ENCODE results near the gene GPRC5D. TPM values are rescaled to one million over a fixed set of nuclear protein-coding genes. Genes with fewer than 3 reads are reported as not detected.
A peak's percentile ranks its signal among the peaks of the same experiment; 100 is the strongest.

Gene GPRC5D
- total and polyA plus RNA-seq, 3 donors from 2014 or later = 0.68 to 5.5 (median 4.0) TPM

DNA sequence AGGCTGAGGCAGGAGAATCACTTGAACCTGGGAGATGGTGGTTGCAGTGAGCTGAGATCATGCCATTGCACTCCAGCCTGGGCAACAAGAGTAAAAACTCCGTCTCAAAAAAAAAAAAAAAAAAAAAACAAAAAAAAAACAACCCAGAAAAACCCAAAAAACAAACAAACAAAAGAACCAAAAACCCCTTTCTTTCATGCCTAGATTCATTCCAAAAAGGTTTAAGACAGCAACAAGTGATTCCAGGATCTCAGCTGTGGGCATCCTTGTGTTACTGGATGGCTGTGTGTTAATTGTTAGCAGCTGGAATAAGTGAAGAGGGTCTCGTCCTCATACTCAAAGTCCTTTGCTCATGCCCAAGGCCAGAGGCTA lies 51.2 kb downstream of the GPRC5D start:
- no peaks in the 10 kb centered on the region for H3K27me3 ChIP-seq
- H3K9me3 ChIP-seq = no peaks in the 10 kb centered on the region
- peaks cover 14% of the 10 kb centered on the region for H3K4me1 ChIP-seq
- TF ChIP-seq POLR2A (IDR thresholded peaks at IDR 0.05) (no peak), CTCF (IDR thresholded peaks at IDR 0.05) (no peak)
- WGBS, 2 donors = 72 to 80% methylated on average over 2 of the region's 2 CpGs
- H3K36me3 ChIP-seq (ENCODE audit: low read depth, missing control alignments) = no peaks in the 10 kb centered on the region
- H3K27ac ChIP-seq = peak overlapping the region in 1 of 2 donors; percentile 83
- DNase-seq = no peak
- H3K4me3 ChIP-seq = no peak overlapping the region
- intact Hi-C loops (cut with DNase I; ENCODE audit: low total_unique reads) = no loop called here

DNA sequence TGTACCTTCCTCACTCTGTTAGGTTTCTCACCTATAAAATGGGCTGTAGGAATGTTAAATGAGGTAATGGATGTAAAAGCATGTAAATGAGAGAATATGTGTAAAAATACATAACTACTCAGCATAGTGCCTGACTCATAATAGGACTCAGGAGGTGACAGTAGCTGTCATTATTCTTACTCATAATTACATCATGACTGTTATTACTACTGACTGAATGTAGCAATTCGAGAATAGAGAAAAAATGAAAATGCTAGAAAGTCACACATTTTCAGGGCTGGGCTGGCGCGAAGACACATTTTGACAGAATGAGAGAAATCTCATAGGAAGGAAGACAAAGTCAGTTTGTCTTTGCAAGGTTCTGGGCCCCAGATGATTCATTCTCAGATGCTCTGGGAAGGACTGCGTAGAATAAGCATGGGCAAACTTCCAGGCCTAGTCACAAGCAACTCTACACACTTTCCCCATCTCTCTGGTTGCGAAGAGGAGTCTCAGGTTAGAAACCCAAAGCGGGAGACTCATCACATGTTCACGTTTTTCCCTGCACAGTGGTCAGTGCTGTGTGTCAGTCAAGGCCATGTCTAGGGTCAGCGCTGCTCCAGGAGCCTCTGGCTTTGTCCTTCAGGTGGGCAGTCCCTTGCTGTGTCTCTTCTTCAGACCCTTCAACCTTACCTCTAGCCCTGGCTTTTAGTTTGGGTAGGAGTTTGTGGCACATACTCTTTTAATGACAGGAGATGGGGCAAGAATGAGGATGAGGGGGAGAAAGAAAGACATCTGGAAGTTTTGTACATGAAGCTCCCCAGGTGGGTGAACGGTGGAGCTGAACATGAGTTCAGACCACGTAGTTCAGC lies 52.2 kb downstream of the GPRC5D start:
- intact Hi-C loops (cut with DNase I; ENCODE audit: low total_unique reads) = no loop called here
- Histone ChIP-seq H3K27ac (no peak overlapping the region), H3K9me3 (no peaks in the 10 kb centered on the region), H3K4me1 (peaks cover 14% of the 10 kb centered on the region), H3K4me3 (no peak overlapping the region), H3K27me3 (no peaks in the 10 kb centered on the region), H3K36me3 (ENCODE audit: low read depth, missing control alignments) (no peaks in the 10 kb centered on the region)
- WGBS, 2 donors = 83 to 86% methylated on average over 10 of the region's 10 CpGs
- no peak for DNase-seq
- no peak for TF ChIP-seq POLR2A (IDR thresholded peaks at IDR 0.05)
- TF ChIP-seq CTCF (IDR thresholded peaks at IDR 0.05) = no peak

- H3K4me3 ChIP-seq = no peak overlapping the region
- WGBS, 2 donors = 90 to 97% methylated on average over 8 of the region's 8 CpGs
These were observed 53.0 kb downstream of the GPRC5D start for GRCh38 chr12:12898911-12899511.

DNA sequence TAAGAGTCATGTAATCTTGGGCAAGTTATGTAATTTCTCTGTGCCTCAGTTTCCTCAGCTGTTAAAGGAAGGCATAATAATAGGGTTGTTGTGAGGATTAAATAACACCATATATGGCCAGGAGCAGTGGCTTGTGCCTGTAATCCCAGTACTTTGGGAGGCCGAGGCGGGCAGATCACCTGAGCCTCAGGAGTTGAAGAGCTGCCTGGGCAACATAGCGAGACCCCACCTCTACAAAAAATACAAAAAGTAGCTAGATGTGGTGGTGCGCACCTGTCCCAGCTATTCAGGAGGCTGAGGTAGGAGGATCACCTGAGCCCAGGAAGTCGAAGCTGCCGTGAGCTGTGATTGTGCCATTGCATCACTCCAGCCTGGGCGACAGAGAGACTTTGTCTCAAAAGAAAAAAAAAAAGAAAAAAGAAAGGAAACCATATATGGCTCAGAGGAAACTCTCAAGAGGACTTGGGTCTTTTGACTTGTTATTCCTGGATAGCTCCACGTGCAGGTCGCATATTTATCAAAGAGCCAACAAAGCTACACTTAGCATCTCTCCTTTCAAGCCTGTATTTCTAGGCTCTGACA lies 53.7 kb downstream of the GPRC5D start:
- intact Hi-C loops (cut with DNase I; ENCODE audit: low total_unique reads) = no loop called here
- H3K27me3 ChIP-seq = no peaks in the 10 kb centered on the region
- no peaks in the 10 kb centered on the region for H3K9me3 ChIP-seq
- H3K27ac ChIP-seq = no peak overlapping the region
- no peak for DNase-seq
- peaks cover 14% of the 10 kb centered on the region for H3K4me1 ChIP-seq
- H3K4me3 ChIP-seq = no peak overlapping the region
- H3K36me3 ChIP-seq (ENCODE audit: low read depth, missing control alignments) = no peaks in the 10 kb centered on the region
- TF ChIP-seq POLR2A (IDR thresholded peaks at IDR 0.05) = no peak
- WGBS, 2 donors = 86 to 87% methylated on average over 9 of the region's 9 CpGs

More at GRCh38 chr12:12898911-12899511, 53.0 kb downstream of the GPRC5D start:
- no peak for DNase-seq
- H3K27ac ChIP-seq = no peak overlapping the region
- peaks cover 14% of the 10 kb centered on the region for H3K4me1 ChIP-seq
- no peaks in the 10 kb centered on the region for H3K27me3 ChIP-seq
- no peaks in the 10 kb centered on the region for H3K9me3 ChIP-seq
- H3K36me3 ChIP-seq (ENCODE audit: low read depth, missing control alignments) = no peaks in the 10 kb centered on the region
- intact Hi-C loops (cut with DNase I; ENCODE audit: low total_unique reads) = no loop called here
- TF ChIP-seq POLR2A (IDR thresholded peaks at IDR 0.05) = no peak
- no peak for TF ChIP-seq CTCF (IDR thresholded peaks at IDR 0.05)

- no peak for DNase-seq
- no peaks in the 10 kb centered on the region for H3K36me3 ChIP-seq (ENCODE audit: low read depth, missing control alignments)
- no peak overlapping the region for H3K4me3 ChIP-seq
- TF ChIP-seq POLR2A (IDR thresholded peaks at IDR 0.05) (no peak), CTCF (IDR thresholded peaks at IDR 0.05) (no peak)
- H3K27me3 ChIP-seq = no peaks in the 10 kb centered on the region
- H3K9me3 ChIP-seq = no peaks in the 10 kb centered on the region
- H3K4me1 ChIP-seq = peaks cover 11% of the 10 kb centered on the region
- no peak overlapping the region for H3K27ac ChIP-seq
- 60 to 68% methylated on average over 6 of the region's 6 CpGs for WGBS, 2 donors
- intact Hi-C loops (cut with DNase I; ENCODE audit: low total_unique reads) = no loop called here
These were observed 54.7 kb downstream of the GPRC5D start for GRCh38 chr12:12897302-12897701.

Data from testis (tissue), 3 donors.